Activated naive CD4-positive, alpha-beta T cell treated with anti-CD3 and anti-CD28 coated beads for 36 hours (primary cell): Measurements from ENCODE around the gene ISYNA1. TPM values are rescaled to one million over a fixed set of nuclear protein-coding genes. Genes with fewer than 3 reads are reported as not detected.
"Not testable (repeated sequence)": the region's sequence is repeated elsewhere in the genome, so short reads cannot be mapped to it uniquely, and the experiment has no call there.

ENCODE experiments used
- CTCF ChIA-PET: fragments of 350-600 bp; sonication (Branson Sonifier 250); formaldehyde crosslinking; loops from one replicate; lab custom pipeline; 2021; ENCODE audit warnings: antibody characterized with exemption; lab: Charles Lee
- DNase-seq: peaks from one replicate; pipeline ENCODE4 v3.0.0-alpha.2; 2020
- H3K27ac Mint-ChIP-seq: one replicate; pipeline ENCODE4 v1.8.0; 2021; ENCODE audit warnings: mild to moderate bottlenecking, mixed read lengths
- H3K27me3 Mint-ChIP-seq: one replicate; pipeline ENCODE4 v1.8.0; 2021; ENCODE audit warnings: low read depth, mixed read lengths
- H3K36me3 Mint-ChIP-seq: one replicate; pipeline ENCODE4 v1.8.0; 2021; ENCODE audit warnings: low read depth, mixed read lengths
- H3K4me1 Mint-ChIP-seq: one replicate; pipeline ENCODE4 v1.8.0; 2021; ENCODE audit warnings: low read depth, mixed read lengths
- H3K4me3 Mint-ChIP-seq: one replicate; pipeline ENCODE4 v1.8.0; 2021; ENCODE audit warnings: mild to moderate bottlenecking, moderate library complexity, mixed read lengths
- H3K9me3 Mint-ChIP-seq: one replicate; pipeline ENCODE4 v1.8.0; 2021; ENCODE audit warnings: mixed read lengths
- intact Hi-C: fragments of 100-400 bp; cut with micrococcal nuclease; formaldehyde crosslinking; loops from one replicate; pipeline ENCODE4 v1.15.1; 2023
- total RNA-seq, 2 experiments: library from RNA; stranded (reverse); gene quantifications; one replicate each; pipeline ENCODE4 v1.2.3, GENCODE V29; 2021

Gene ISYNA1
- total RNA-seq, 2 experiments from 2014 or later = 12.3 to 14.3 TPM

DNA sequence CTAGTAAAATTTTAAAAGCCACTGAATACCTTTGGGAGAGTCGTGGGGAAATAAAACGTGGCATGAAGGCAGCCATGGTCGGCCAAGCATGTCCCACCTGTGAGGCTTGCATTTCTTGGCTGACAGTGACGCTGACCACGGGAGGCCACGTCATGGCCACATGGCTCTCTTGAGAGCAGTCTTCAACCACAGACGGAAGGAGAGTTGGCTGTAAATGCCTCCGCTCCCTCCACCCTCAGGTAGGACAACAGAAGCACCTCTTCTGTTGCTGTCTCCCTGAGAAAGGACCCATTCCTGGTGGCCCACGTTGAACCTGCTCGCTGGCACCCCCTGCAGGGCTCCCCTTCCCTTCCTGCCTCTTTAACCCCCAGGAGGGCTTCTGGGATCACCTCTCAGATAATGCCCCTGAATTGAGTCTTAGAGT is 29.9 kb downstream of the ISYNA1 start:
- H3K27me3 Mint-ChIP-seq = peaks cover 10% of the 10 kb centered on the region
- H3K9me3 Mint-ChIP-seq = no peaks in the 10 kb centered on the region
- H3K27ac Mint-ChIP-seq = no peak overlapping the region
- no peak overlapping the region for H3K4me3 Mint-ChIP-seq
- CTCF ChIA-PET = interaction anchor here (1.1 kb wide), 1 partner anchor 68 kb away, joined by 3 read pairs; no protein-coding TSS in a partner anchor
- no peaks in the 10 kb centered on the region for H3K4me1 Mint-ChIP-seq
- no peaks in the 10 kb centered on the region for H3K36me3 Mint-ChIP-seq
- intact Hi-C loops = no loop called here
- peak; percentile 46 for DNase-seq

DNA sequence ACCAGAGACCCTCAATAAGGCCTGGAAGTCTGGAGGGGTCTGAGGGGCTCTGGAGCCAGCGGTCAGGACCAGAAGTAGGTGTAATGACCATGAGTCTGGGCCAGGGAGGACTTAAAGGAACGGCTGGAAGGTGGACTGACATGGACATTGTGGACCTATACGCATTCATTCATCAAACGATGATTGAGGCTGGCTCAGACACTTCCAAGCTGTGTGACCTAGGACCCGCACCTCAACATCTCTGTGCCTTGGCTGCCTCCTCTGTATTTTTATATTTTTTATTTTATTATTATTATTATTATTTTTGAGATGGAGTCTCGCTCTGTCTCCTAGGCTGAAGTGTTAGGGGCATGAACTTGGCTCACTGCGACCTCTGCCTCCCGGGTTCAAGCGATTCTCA is 31.2 kb downstream of the ISYNA1 start:
- peaks cover 2% of the 10 kb centered on the region for H3K27me3 Mint-ChIP-seq
- intact Hi-C loops = no loop called here
- H3K4me1 Mint-ChIP-seq = no peaks in the 10 kb centered on the region
- no peaks in the 10 kb centered on the region for H3K36me3 Mint-ChIP-seq
- no peak for DNase-seq
- H3K4me3 Mint-ChIP-seq = no peak overlapping the region
- CTCF ChIA-PET = interaction anchor here (0.7 to 4.6 kb wide), 3 partner anchors 18 to 161 kb away, joined by 3 to 21 read pairs (median 4); no protein-coding TSS in a partner anchor
- H3K9me3 Mint-ChIP-seq = no peaks in the 10 kb centered on the region
- no peak overlapping the region for H3K27ac Mint-ChIP-seq

GRCh38 chr19:18405754-18406153 is 32.2 kb downstream of the ISYNA1 start:
- H3K27me3 Mint-ChIP-seq, intact Hi-C loops, H3K27ac Mint-ChIP-seq, H3K9me3 Mint-ChIP-seq, H3K4me1 Mint-ChIP-seq, DNase-seq, H3K36me3 Mint-ChIP-seq, H3K4me3 Mint-ChIP-seq: not testable (repeated sequence)
- CTCF ChIA-PET = interaction anchor here (0.7 to 4.6 kb wide), 2 partner anchors 17 to 128 kb away, joined by 4 to 21 read pairs; no protein-coding TSS in a partner anchor

GRCh38 chr19:18402455-18403248 is 35.3 kb downstream of the ISYNA1 start:
- H3K36me3 Mint-ChIP-seq, H3K4me1 Mint-ChIP-seq, CTCF ChIA-PET: not testable (repeated sequence)

DNA sequence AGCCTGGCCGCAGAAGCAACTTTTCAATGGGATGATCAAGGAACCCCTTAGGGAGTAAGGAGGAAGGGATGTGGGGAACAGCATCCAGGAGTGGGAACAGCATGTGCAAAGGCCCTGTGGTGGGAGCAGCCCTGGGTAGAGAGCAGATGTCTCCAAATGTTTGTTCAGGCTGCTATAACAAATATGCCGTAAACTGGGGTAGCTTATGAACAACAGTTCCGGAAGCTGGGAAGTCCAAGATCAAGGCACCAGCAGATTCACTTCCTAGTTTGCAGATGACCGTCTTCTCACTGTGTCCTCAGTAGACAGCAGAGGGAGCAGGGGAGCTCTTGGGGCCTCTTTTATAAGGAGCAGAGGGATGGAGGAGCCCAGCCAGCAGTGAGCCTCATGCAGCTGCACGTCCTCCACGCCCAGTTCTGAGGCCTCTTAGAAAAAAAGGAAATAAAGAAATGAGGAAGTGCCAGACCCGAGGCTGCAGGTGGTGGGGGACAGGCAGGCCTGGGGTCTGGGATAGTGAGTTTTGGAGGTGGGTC is 36.3 kb downstream of the ISYNA1 start:
- peaks cover 4% of the 10 kb centered on the region for H3K4me1 Mint-ChIP-seq
- intact Hi-C loops = no loop called here
- CTCF ChIA-PET = no interaction called here
- H3K9me3 Mint-ChIP-seq = no peaks in the 10 kb centered on the region
- peaks cover 7% of the 10 kb centered on the region for H3K27me3 Mint-ChIP-seq
- no peak for DNase-seq
- H3K36me3 Mint-ChIP-seq = no peaks in the 10 kb centered on the region
- H3K4me3 Mint-ChIP-seq = no peak overlapping the region
- no peak overlapping the region for H3K27ac Mint-ChIP-seq

More at GRCh38 chr19:18402455-18403248, 35.3 kb downstream of the ISYNA1 start:
- DNase-seq, H3K27me3 Mint-ChIP-seq, H3K9me3 Mint-ChIP-seq, intact Hi-C loops, H3K4me3 Mint-ChIP-seq, H3K27ac Mint-ChIP-seq: not testable (repeated sequence)

GRCh38 chr19:18399008-18399407 is 38.9 kb downstream of the ISYNA1 start:
- peaks cover 4% of the 10 kb centered on the region for H3K4me1 Mint-ChIP-seq
- no peak for DNase-seq
- intact Hi-C loops = no loop called here
- H3K9me3 Mint-ChIP-seq = no peaks in the 10 kb centered on the region
- CTCF ChIA-PET = no interaction called here
- no peak overlapping the region for H3K4me3 Mint-ChIP-seq
- H3K36me3 Mint-ChIP-seq = no peaks in the 10 kb centered on the region
- no peak overlapping the region for H3K27ac Mint-ChIP-seq
- H3K27me3 Mint-ChIP-seq = peaks cover 8% of the 10 kb centered on the region

GRCh38 chr19:18397242-18398202 is 40.4 kb downstream of the ISYNA1 start, which contains the start of gene LRRC25:
LRRC25 (minus strand) TSS chr19:18397622; CDS start chr19:18396963, 659 bp downstream.
- Mint-ChIP-seq H3K36me3 (no peaks in the 10 kb centered on the region), H3K27ac (no peak within 1 kb of the TSS), H3K4me3 (no peak within 1 kb of the TSS), H3K4me1 (peaks cover 4% of the 10 kb centered on the region), H3K27me3 (peaks cover 11% of the 10 kb centered on the region), H3K9me3 (no peaks in the 10 kb centered on the region)
- CTCF ChIA-PET = interaction anchor here (0.8 to 1.3 kb wide), 2 partner anchors 8 to 9 kb away, joined by 3 to 4 read pairs; no protein-coding TSS in a partner anchor
- intact Hi-C loops = no loop called here
- no peak for DNase-seq

DNA sequence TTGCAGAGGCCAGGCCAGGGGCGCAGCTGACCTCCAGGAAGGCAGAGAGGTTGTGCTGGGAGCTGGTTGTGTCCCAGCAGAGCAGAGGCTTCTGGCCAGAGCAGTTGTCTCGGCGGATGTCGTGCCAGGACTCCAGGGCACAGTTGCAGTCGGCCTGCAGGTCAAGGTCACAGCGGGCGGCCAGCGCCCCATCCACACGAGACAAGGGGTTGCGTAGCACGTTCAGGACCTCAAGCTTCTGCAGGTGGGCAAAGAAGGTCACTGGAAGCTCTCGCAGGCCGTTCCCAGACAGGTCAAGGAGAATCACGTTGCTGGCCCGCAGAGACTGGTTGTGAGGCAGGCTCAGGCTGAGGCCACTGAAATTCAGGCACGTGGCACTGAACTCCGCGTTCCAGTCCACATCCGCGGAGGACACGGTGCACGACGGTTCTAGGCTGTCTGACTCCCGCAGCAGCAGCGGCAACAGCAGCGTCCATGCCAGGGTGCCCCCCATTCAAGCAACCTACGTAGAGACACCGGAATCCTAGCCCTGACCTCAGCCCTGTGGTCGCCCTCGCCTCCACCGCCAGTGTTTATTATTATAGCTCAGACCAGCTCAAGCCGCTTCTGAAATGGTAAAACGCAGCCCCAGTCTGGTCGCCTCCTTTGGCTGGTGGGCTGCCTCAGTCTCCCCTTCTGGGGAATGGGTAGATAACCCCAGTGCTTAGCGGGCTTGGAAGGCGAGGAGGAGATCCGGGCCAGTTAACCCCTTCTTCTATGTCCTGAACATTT is 41.3 kb downstream of the ISYNA1 start:
- H3K27ac Mint-ChIP-seq = no peak overlapping the region
- CTCF ChIA-PET = interaction anchor here (0.7 to 1.8 kb wide), 2 partner anchors 9 to 14 kb away, joined by 3 to 6 read pairs; no protein-coding TSS in a partner anchor
- intact Hi-C loops = no loop called here

GRCh38 chr19:18393836-18394235 is 44.1 kb downstream of the ISYNA1 start:
- Mint-ChIP-seq H3K27ac (no peak overlapping the region), H3K4me1 (peaks cover 4% of the 10 kb centered on the region), H3K27me3 (peaks cover 16% of the 10 kb centered on the region), H3K9me3 (no peaks in the 10 kb centered on the region), H3K36me3 (no peaks in the 10 kb centered on the region), H3K4me3 (no peak overlapping the region)
- intact Hi-C loops = no loop called here
- CTCF ChIA-PET = interaction anchor here (6.4 kb wide), 1 partner anchor 18 kb away, joined by 103 read pairs; no protein-coding TSS in a partner anchor
- DNase-seq = no peak

More for the DNA sequence above, 41.3 kb downstream of the ISYNA1 start:
- Mint-ChIP-seq H3K9me3 (no peaks in the 10 kb centered on the region), H3K4me3 (no peak overlapping the region), H3K36me3 (no peaks in the 10 kb centered on the region), H3K4me1 (peaks cover 4% of the 10 kb centered on the region), H3K27me3 (peaks cover 11% of the 10 kb centered on the region)
- DNase-seq = no peak

DNA sequence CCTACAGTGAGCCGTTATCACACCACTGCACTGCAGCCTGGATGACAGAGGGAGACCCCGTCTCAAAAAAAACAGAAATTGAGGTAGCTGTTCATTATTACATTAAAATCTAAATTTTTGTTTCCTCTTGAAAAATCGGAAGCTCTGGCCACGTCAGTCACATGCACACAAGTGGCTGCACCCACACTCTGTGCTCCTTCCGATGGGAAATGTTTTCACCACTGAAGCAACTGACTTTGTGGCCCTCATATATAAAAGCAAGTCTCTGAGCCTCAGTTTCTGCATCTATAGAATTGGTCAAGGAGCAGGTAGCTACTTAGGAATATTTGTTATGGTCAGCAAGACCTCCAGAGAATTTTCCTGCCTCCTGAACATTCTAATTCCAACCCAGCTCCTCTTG is 45.0 kb downstream of the ISYNA1 start:
- intact Hi-C loops = no loop called here
- Mint-ChIP-seq H3K4me3 (no peak overlapping the region), H3K4me1 (peaks cover 4% of the 10 kb centered on the region), H3K9me3 (no peaks in the 10 kb centered on the region), H3K27me3 (peaks cover 17% of the 10 kb centered on the region), H3K36me3 (no peaks in the 10 kb centered on the region), H3K27ac (no peak overlapping the region)
- CTCF ChIA-PET = interaction anchor here (0.6 to 6.4 kb wide), 3 partner anchors 19 to 436 kb away, joined by 3 to 103 read pairs (median 4); no protein-coding TSS in a partner anchor
- no peak for DNase-seq

GRCh38 chr19:18392417-18392816 is 45.5 kb downstream of the ISYNA1 start:
- peaks cover 16% of the 10 kb centered on the region for H3K27me3 Mint-ChIP-seq
- no peak overlapping the region for H3K4me3 Mint-ChIP-seq
- no peak for DNase-seq
- no peaks in the 10 kb centered on the region for H3K36me3 Mint-ChIP-seq
- CTCF ChIA-PET = interaction anchor here (6.4 kb wide), 1 partner anchor 20 kb away, joined by 103 read pairs; no protein-coding TSS in a partner anchor
- no peak overlapping the region for H3K27ac Mint-ChIP-seq
- H3K9me3 Mint-ChIP-seq = no peaks in the 10 kb centered on the region
- peaks cover under 1% of the 10 kb centered on the region for H3K4me1 Mint-ChIP-seq
- intact Hi-C loops = no loop called here
